ENCODE results near the gene HIBADH.

The HIBADH gene

DNA sequence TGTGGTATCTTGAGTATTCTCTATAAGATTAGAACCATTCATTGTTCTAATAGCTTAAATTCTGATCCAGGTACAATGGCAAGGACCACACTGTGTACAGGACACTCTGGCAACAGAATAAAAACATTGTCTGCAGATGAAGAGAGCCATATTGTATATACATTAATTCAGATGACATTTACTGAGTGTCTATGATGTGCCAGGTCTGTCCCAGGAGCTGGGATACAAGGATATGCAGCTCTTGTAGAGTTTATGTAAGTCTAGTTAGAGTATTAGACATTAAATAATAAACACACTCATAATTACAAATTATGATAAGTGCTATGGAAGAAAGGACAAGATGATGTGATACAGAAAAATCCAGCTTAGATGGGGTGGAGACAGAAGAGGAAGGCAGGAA, 184.1 kb downstream of the HIBADH start:
- no peak for DNase-seq

- DNase-seq = no peak
Measured at GRCh38 chr7:27478084-27478483, 184.6 kb downstream of the HIBADH start.

GRCh38 chr7:27476493-27476892, 186.2 kb downstream of the HIBADH start:
- no peak for DNase-seq

All from GF-D8 (cell line).